Stimulated activated CD8-positive, alpha-beta memory T cell treated with anti-CD3 and anti-CD28 coated beads, Interleukin-15, amount 100 ng/mL, for 24 hours (primary cell): ENCODE results near the gene NECTIN1.
A peak's percentile ranks its signal among the peaks of the same experiment; 100 is the strongest.

Source experiments
- DNase-seq: peaks from one replicate; pipeline ENCODE4 v3.0.0-alpha.2; 2020; ENCODE audit warnings: low read depth

The NECTIN1 gene

GRCh38 chr11:119755356-119756071, 26.5 kb upstream of the NECTIN1 start:
- DNase-seq = no peak

- DNase-seq = no peak
Observed at GRCh38 chr11:119754656-119755355, 25.8 kb upstream of the NECTIN1 start.

GRCh38 chr11:119754199-119754598, 25.2 kb upstream of the NECTIN1 start:
- no peak for DNase-seq

GRCh38 chr11:119752946-119753345, 23.9 kb upstream of the NECTIN1 start:
- DNase-seq = no peak

GRCh38 chr11:119752345-119752871, 23.4 kb upstream of the NECTIN1 start:
- no peak for DNase-seq

GRCh38 chr11:119750056-119750455, 21.1 kb upstream of the NECTIN1 start:
- no peak for DNase-seq

GRCh38 chr11:119749006-119749565, 20.1 kb upstream of the NECTIN1 start:
- no peak for DNase-seq

- no peak for DNase-seq
Observed at GRCh38 chr11:119747868-119748660, 19.1 kb upstream of the NECTIN1 start.

GRCh38 chr11:119745776-119746535, 17.0 kb upstream of the NECTIN1 start:
- no peak for DNase-seq

- DNase-seq = no peak
Observed at GRCh38 chr11:119745112-119745511, 16.1 kb upstream of the NECTIN1 start.

GRCh38 chr11:119744577-119744976, 15.6 kb upstream of the NECTIN1 start:
- no peak for DNase-seq

- DNase-seq = no peak
Observed at GRCh38 chr11:119743006-119743405, 14.0 kb upstream of the NECTIN1 start.

- DNase-seq = no peak
Observed at GRCh38 chr11:119742263-119742861, 13.4 kb upstream of the NECTIN1 start.

- DNase-seq = peak; percentile 53
Observed at GRCh38 chr11:119741369-119742262, 12.6 kb upstream of the NECTIN1 start.

GRCh38 chr11:119739975-119740374, 11.0 kb upstream of the NECTIN1 start:
- no peak for DNase-seq

- no peak for DNase-seq
Observed at GRCh38 chr11:119739021-119739703, 10.2 kb upstream of the NECTIN1 start.

- DNase-seq = no peak
Observed at GRCh38 chr11:119738059-119738439, 9.0 kb upstream of the NECTIN1 start.

- no peak for DNase-seq
Observed at GRCh38 chr11:119737366-119738058, 8.5 kb upstream of the NECTIN1 start.

- DNase-seq = no peak
Observed at GRCh38 chr11:119734788-119735187, 5.8 kb upstream of the NECTIN1 start.
